ENCODE data around the gene SACM1L.

Gene SACM1L

DNA sequence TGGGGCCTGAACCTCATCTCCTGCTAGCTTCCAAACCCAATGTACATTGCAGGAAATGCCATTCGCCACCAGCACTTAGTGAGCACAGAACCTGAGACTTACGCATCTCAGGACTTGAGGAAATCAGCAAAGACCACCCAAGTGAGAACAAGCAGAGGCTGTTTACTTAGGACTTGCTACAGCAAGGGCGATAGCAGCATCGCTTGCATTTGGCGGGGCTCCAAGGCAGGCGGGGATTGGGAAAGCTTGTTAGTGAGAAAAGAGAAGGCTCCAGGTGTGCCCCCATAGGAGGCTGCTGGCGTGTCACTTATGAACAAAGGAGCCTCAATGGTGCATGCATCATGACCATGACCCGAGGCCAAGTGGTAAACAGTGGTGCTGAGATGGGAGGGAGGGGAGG is 87.4 kb downstream of the SACM1L start:
- no peak for DNase-seq (ENCODE audit: insufficient read length)
- TF ChIP-seq TAF1 (IDR thresholded peaks at IDR 0.05; ENCODE audit: borderline replicate concordance, low read depth, low read length) (no peak), POLR2A (IDR thresholded peaks at IDR 0.05; ENCODE audit: low read depth, low read length) (no peak), POLR2AphosphoS5 (IDR thresholded peaks at IDR 0.05; ENCODE audit: low read depth, low read length) (no peak)
- no peak for FAIRE-seq

DNA sequence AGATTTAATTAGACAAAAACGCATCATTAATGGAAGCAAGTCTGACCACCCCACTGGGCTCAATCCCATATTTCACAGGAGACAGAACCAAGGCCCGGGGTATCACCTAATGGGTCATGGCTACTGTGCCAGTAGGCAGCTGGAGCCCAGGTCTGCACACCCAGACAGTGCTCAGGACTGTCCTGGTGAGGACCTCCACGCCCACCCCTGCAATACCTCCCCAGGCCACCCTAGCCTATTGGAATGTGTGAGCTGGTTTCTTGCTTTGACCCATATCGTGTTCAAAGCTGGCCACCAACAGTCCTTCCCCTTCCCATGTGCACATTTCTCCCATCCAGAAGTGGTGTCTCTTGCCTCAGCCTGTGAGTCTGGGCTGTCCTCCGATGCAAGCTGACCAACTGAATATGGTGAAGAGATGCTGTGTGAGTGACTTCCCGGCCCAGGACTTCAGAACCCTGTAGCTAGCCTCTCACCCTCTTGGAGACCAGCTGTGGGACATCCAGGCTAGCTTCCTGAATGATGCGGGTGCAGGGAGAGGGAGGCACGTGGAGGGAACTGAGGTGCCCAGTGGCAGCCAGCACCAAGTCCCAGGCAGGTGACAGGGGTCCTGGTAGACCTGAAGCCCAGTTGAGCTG is 88.0 kb downstream of the SACM1L start:
- TF ChIP-seq POLR2AphosphoS5 (IDR thresholded peaks at IDR 0.05; ENCODE audit: low read depth, low read length) = no peak
- DNase-seq (ENCODE audit: insufficient read length) (no peak), FAIRE-seq (no peak)

DNA sequence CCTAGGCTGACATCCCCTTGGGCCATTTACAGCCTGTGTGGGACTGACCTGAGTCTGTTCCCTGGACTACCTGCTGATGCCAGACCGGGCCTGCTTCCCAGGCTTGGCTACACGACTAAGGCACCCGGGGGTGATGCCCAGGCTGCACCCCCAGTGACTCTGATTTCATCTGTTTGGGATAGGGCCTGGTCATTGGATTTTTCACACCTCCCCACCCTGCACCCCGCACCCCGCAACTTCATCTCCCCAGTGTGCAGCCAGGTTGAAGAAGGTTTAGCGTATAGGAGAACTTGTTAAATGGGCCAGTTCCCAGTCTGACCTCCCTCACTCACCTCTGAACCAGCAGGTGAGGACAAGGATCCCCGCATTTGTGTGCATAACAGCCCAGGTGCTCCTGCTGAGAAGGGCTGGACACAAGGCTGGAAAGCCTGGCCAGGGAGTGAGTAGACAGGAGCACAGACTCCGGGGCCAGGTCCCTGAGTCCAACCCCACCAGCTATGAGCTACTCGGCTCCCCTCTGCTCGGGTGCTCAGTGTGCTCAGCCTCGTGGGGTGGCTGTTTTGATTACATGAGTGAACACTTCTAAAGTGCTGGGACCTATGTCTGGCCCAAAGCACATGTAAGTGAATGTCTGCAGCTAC is 88.7 kb downstream of the SACM1L start:
- DNase-seq (ENCODE audit: insufficient read length) (no peak), FAIRE-seq (no peak)
- no peak for TF ChIP-seq TAF1 (IDR thresholded peaks at IDR 0.05; ENCODE audit: borderline replicate concordance, low read depth, low read length)
- no peak for TF ChIP-seq POLR2A (IDR thresholded peaks at IDR 0.05; ENCODE audit: low read depth, low read length)
- no peak for TF ChIP-seq POLR2AphosphoS5 (IDR thresholded peaks at IDR 0.05; ENCODE audit: low read depth, low read length)

DNA sequence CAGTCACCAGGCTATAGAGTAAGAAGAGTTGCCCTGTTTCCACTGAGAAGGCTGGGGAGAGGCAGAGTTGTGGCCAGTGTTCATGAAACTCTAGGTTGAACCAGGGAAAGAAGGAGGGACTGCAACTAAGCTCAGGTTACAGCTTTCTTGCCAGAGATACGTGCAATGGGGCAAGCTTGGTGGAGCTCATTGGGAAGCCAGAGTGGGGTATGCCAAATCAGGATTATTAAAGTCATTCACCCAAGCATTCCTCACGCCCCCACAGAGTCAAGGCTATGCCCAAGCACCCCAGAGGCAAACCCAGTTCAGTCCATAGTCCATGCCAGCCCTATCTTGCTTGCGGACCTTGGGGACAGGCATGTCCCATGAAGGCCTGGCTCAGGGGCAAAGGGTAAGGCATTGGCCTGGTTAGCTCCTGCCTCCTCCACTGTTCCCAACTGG is 89.6 kb downstream of the SACM1L start:
- TF ChIP-seq POLR2A (IDR thresholded peaks at IDR 0.05; ENCODE audit: low read depth, low read length) = no peak
- TF ChIP-seq TAF1 (IDR thresholded peaks at IDR 0.05; ENCODE audit: borderline replicate concordance, low read depth, low read length) = no peak
- TF ChIP-seq POLR2AphosphoS5 (IDR thresholded peaks at IDR 0.05; ENCODE audit: low read depth, low read length) = no peak
- DNase-seq (ENCODE audit: insufficient read length) = no peak
- FAIRE-seq = no peak

DNA sequence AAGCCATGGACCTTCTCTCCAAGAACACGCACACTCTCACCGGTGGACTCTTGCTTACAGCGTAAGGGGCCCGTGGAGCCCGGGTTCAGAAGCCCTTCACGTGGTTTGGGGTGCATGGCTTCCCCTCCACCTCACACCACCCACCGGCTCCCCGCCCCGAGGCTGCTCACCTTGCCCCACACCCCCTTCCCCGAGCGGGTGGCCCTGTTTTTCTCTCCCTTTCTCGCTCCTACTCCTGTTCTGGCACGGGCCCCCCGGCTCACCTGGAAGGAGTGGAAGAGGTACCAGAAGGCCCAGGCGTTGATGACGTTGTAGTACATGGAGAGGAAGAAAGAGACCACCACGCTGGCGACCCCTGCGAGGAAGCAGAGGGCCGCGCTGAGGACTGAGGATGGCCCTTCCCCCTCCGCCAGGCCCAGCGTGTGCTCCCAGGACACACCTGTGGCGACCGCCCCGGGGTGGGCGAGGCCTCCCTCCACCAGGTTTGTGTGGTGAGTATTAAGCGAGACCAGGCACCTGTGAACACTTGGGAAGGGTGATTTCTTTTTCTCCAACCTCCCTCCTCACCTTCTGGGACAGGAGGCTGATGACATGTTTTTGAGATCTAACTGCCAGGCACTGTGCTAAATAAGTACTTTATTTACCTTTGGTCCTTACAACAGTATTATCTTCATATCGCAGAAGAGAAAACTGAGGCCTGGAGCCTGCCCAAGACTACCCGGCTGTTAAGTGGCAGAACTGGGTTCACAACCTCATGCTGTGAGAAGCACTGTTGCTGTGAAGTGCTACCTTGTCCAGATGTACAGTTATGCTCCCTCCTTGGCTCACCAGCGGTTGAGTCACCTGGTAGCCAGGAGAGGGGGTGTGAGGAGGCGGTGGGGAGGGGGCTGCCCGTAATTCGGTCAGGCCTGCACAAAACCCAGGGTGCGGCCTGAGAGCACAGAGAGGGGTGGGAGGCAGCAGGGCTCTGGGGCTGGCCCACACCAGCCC is 90.8 kb downstream of the SACM1L start:
- FAIRE-seq = no peak

DNA sequence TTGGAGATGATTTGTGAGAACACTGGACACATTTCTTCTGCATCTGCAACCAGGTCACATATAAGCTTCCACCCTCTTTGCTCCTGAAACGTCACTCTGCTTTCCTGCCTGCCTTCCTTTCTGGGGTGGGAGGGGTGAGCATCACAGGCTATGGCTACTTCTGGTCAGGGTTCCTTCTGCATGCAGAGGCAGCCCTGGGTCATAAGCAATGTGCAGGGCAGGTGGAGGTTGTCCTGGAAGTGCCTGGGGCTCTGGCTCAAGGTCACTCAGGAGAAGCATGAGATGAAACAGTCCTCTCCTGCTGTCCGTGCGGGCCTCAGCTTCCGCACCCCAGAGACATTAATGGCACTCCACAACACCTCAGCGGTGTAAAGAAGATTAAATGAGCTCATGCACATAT is 92.1 kb downstream of the SACM1L start:
- no peak for FAIRE-seq
- DNase-seq (ENCODE audit: insufficient read length) = no peak
- TF ChIP-seq POLR2AphosphoS5 (IDR thresholded peaks at IDR 0.05; ENCODE audit: low read depth, low read length) (no peak), TAF1 (IDR thresholded peaks at IDR 0.05; ENCODE audit: borderline replicate concordance, low read depth, low read length) (no peak), POLR2A (IDR thresholded peaks at IDR 0.05; ENCODE audit: low read depth, low read length) (no peak)

More for the DNA sequence above, 90.8 kb downstream of the SACM1L start:
- TF ChIP-seq TAF1 (IDR thresholded peaks at IDR 0.05; ENCODE audit: borderline replicate concordance, low read depth, low read length) (no peak), POLR2AphosphoS5 (IDR thresholded peaks at IDR 0.05; ENCODE audit: low read depth, low read length) (no peak), POLR2A (IDR thresholded peaks at IDR 0.05; ENCODE audit: low read depth, low read length) (no peak)
- no peak for DNase-seq (ENCODE audit: insufficient read length)

DNA sequence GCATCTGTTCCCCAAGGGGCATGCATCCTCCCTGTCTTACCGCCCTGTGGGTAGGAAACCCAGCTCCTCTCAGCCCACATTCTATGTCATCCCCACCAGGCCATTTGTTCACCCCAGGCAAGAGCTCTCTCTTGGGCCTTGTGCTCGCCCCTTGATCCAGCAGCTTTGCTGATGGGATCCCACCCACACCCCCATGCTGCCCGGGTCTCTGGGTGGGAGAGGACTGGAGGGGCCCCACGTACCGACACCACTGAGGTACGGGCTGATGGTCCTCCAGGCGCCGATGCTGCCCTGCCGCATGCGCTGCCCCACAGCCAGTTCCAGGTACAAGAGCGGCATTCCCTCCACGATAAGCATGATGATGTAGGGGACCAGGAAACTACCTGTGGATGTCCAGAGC is 92.6 kb downstream of the SACM1L start:
- FAIRE-seq (no peak), DNase-seq (ENCODE audit: insufficient read length) (no peak)
- TF ChIP-seq POLR2A (IDR thresholded peaks at IDR 0.05; ENCODE audit: low read depth, low read length) (no peak), POLR2AphosphoS5 (IDR thresholded peaks at IDR 0.05; ENCODE audit: low read depth, low read length) (no peak), TAF1 (IDR thresholded peaks at IDR 0.05; ENCODE audit: borderline replicate concordance, low read depth, low read length) (no peak)

DNA sequence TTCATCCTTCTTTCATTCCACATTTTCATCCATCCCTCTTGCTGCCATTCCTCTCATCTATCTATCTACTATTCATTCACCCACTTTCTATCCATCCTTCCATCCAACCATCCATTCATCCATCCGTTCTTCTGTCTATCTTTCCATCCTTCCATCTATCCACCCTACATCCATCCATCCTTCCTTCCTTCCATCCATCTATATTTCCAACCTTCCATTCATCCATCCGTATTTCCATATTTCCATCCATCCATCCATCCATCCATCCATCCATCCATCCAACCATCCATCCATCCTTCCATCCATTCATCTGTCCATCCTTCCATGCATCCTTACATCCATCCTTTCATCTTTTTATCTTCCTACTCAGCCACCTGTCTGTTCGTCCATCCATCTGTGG is 93.2 kb downstream of the SACM1L start:
- FAIRE-seq = no peak
- no peak for DNase-seq (ENCODE audit: insufficient read length)
- TF ChIP-seq POLR2AphosphoS5 (IDR thresholded peaks at IDR 0.05; ENCODE audit: low read depth, low read length) (no peak), POLR2A (IDR thresholded peaks at IDR 0.05; ENCODE audit: low read depth, low read length) (no peak), TAF1 (IDR thresholded peaks at IDR 0.05; ENCODE audit: borderline replicate concordance, low read depth, low read length) (no peak)

DNA sequence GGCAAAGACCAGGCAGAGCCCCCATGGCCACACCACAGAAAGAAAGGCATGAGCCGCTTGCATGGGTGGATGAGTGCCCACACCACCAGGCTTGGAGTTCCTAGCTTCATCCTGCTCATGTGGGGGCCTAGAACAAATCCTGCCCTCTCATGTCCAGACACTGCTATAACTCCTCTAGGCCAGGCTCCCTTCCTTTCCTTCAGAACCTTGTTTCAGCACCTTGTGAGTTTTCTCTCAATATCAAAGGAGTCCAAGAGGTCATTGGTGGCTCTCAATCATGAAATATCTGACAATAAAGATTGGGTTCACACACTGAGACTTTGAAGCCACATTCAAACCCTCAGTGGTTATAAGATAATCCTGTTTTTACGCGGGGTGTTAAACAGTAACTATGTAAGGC is 94.5 kb downstream of the SACM1L start:
- no peak for DNase-seq (ENCODE audit: insufficient read length)
- TF ChIP-seq POLR2AphosphoS5 (IDR thresholded peaks at IDR 0.05; ENCODE audit: low read depth, low read length) (no peak), TAF1 (IDR thresholded peaks at IDR 0.05; ENCODE audit: borderline replicate concordance, low read depth, low read length) (no peak), POLR2A (IDR thresholded peaks at IDR 0.05; ENCODE audit: low read depth, low read length) (no peak)
- FAIRE-seq = no peak

DNA sequence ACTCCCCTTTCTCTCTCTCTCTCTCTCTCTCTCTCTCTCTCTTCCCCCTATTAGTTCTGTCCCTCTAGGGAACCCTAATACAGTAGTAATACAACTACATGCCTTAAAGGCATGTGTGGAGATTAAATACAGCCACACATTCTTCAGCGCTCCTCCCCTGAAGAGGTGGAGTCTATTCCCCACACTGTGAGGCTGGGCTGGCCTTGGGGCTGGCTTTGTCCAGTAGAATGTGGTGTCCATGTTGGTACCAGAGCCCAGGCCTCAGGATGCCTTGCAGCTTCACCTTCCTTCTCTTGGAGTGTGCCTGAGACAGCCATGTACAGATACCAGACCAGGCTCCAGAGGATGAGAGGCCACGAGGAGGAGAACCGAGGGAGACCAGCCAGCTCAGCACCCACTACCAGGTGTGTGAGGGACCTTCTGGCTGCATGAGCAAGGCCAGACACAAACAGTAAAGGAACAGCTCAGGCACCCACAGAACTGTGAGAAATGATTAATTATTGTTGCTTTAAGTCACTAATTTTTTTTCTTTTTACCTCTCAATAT is 96.5 kb downstream of the SACM1L start:
- DNase-seq (ENCODE audit: insufficient read length) (no peak), FAIRE-seq (no peak)
- TF ChIP-seq TAF1 (IDR thresholded peaks at IDR 0.05; ENCODE audit: borderline replicate concordance, low read depth, low read length) (no peak), POLR2AphosphoS5 (IDR thresholded peaks at IDR 0.05; ENCODE audit: low read depth, low read length) (no peak), POLR2A (IDR thresholded peaks at IDR 0.05; ENCODE audit: low read depth, low read length) (no peak)

DNA sequence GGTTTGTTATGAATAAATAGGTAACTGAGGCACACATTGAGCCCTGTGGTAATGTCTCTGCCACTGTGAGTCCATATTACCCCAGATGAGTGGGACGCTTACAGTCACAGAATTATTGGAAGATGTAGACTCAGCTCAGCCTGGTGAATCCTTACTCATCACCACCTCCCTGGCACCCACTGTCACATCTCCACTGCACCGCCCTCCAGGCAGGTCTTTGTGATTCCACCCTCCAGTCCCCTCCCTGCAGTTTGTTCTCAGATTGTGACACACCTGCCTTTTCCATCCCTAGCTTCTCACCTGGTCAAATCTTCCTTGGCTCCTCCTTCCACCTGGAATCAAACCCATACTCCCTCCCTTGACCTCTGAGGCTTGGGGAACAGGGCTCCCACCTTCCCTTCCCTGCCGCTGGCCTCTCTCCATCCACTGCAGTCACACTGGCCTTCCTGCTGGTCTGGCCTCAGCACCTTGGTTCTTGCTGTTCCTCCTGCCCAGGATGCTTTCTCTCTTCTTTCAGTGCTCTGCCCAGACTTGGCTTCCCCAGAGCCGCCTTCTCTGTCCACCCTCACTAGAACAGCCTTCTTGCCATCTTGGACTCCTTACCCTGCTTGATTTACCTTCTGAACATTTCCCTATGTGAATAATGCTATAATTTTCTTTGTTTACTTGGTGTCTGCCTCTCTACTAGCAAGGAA is 97.8 kb downstream of the SACM1L start:
- no peak for TF ChIP-seq TAF1 (IDR thresholded peaks at IDR 0.05; ENCODE audit: borderline replicate concordance, low read depth, low read length)
- TF ChIP-seq POLR2A (IDR thresholded peaks at IDR 0.05; ENCODE audit: low read depth, low read length) = no peak
- TF ChIP-seq POLR2AphosphoS5 (IDR thresholded peaks at IDR 0.05; ENCODE audit: low read depth, low read length) = no peak
- no peak for DNase-seq (ENCODE audit: insufficient read length)
- FAIRE-seq = no peak
